ENCODE measurements around the gene ENTPD6.

The ENTPD6 gene

GRCh38 chr20:25212242-25212641, 16.7 kb downstream of the ENTPD6 start:
- H3K27ac ChIP-seq (ENCODE audit: low read length), result no peak overlapping the region
- H3K4me1 ChIP-seq (ENCODE audit: control insufficient read depth in 1 of 2, insufficient read depth in 2 of 2, low read length in 2 of 2), result no peaks in the 10 kb centered on the region
- no peaks in the 10 kb centered on the region for H3K9me3 ChIP-seq (ENCODE audit: control insufficient read depth in 1 of 2, low read length in 2 of 2)
- no peaks in the 10 kb centered on the region for H3K27me3 ChIP-seq (ENCODE audit: low read depth, low read length)
- no peak overlapping the region for H3K4me3 ChIP-seq (ENCODE audit: low read depth in 1 of 2, low read length in 2 of 2)
- H3K36me3 ChIP-seq (ENCODE audit: control insufficient read depth in 1 of 2, insufficient read depth in 2 of 2, low read length in 2 of 2), result peaks cover 46 to 78% of the 10 kb centered on the region in 2 donors

GRCh38 chr20:25213566-25214425, 18.3 kb downstream of the ENTPD6 start:
- Histone ChIP-seq H3K27ac (ENCODE audit: low read length) (no peak overlapping the region), H3K36me3 (ENCODE audit: control insufficient read depth in 1 of 2, insufficient read depth in 2 of 2, low read length in 2 of 2) (peaks cover 58 to 88% of the 10 kb centered on the region in 2 donors), H3K4me1 (ENCODE audit: control insufficient read depth in 1 of 2, insufficient read depth in 2 of 2, low read length in 2 of 2) (no peaks in the 10 kb centered on the region), H3K9me3 (ENCODE audit: control insufficient read depth in 1 of 2, low read length in 2 of 2) (no peaks in the 10 kb centered on the region), H3K4me3 (ENCODE audit: low read depth in 1 of 2, low read length in 2 of 2) (no peak overlapping the region), H3K27me3 (ENCODE audit: low read depth, low read length) (no peaks in the 10 kb centered on the region)

- no peak overlapping the region for H3K4me3 ChIP-seq (ENCODE audit: low read depth in 1 of 2, low read length in 2 of 2)
- no peaks in the 10 kb centered on the region for H3K4me1 ChIP-seq (ENCODE audit: control insufficient read depth in 1 of 2, insufficient read depth in 2 of 2, low read length in 2 of 2)
- no peaks in the 10 kb centered on the region for H3K27me3 ChIP-seq (ENCODE audit: low read depth, low read length)
- H3K9me3 ChIP-seq (ENCODE audit: control insufficient read depth in 1 of 2, low read length in 2 of 2), result no peaks in the 10 kb centered on the region
- peaks cover 62 to 92% of the 10 kb centered on the region in 2 donors for H3K36me3 ChIP-seq (ENCODE audit: control insufficient read depth in 1 of 2, insufficient read depth in 2 of 2, low read length in 2 of 2)
- no peak overlapping the region for H3K27ac ChIP-seq (ENCODE audit: low read length)
These were observed 18.9 kb downstream of the ENTPD6 start for GRCh38 chr20:25214426-25214790.

- Histone ChIP-seq H3K36me3 (ENCODE audit: control insufficient read depth in 1 of 2, insufficient read depth in 2 of 2, low read length in 2 of 2) (peaks cover 66 to 89% of the 10 kb centered on the region in 2 donors), H3K4me3 (ENCODE audit: low read depth in 1 of 2, low read length in 2 of 2) (no peak overlapping the region)
These were observed 19.3 kb downstream of the ENTPD6 start for GRCh38 chr20:25214819-25215218.

GRCh38 chr20:25215521-25215920, 20.0 kb downstream of the ENTPD6 start:
- Histone ChIP-seq H3K4me1 (ENCODE audit: control insufficient read depth in 1 of 2, insufficient read depth in 2 of 2, low read length in 2 of 2) (no peaks in the 10 kb centered on the region), H3K9me3 (ENCODE audit: control insufficient read depth in 1 of 2, low read length in 2 of 2) (no peaks in the 10 kb centered on the region), H3K27ac (ENCODE audit: low read length) (no peak overlapping the region), H3K36me3 (ENCODE audit: control insufficient read depth in 1 of 2, insufficient read depth in 2 of 2, low read length in 2 of 2) (peaks cover 70 to 82% of the 10 kb centered on the region in 2 donors), H3K27me3 (ENCODE audit: low read depth, low read length) (no peaks in the 10 kb centered on the region), H3K4me3 (ENCODE audit: low read depth in 1 of 2, low read length in 2 of 2) (no peak overlapping the region)

More at GRCh38 chr20:25214819-25215218, 19.3 kb downstream of the ENTPD6 start:
- Histone ChIP-seq H3K4me1 (ENCODE audit: control insufficient read depth in 1 of 2, insufficient read depth in 2 of 2, low read length in 2 of 2) (no peaks in the 10 kb centered on the region), H3K27ac (ENCODE audit: low read length) (no peak overlapping the region), H3K9me3 (ENCODE audit: control insufficient read depth in 1 of 2, low read length in 2 of 2) (no peaks in the 10 kb centered on the region), H3K27me3 (ENCODE audit: low read depth, low read length) (no peaks in the 10 kb centered on the region)

GRCh38 chr20:25216199-25216945, 20.9 kb downstream of the ENTPD6 start:
- H3K4me3 ChIP-seq (ENCODE audit: low read depth in 1 of 2, low read length in 2 of 2), result no peak overlapping the region
- no peak overlapping the region for H3K27ac ChIP-seq (ENCODE audit: low read length)
- no peaks in the 10 kb centered on the region for H3K4me1 ChIP-seq (ENCODE audit: control insufficient read depth in 1 of 2, insufficient read depth in 2 of 2, low read length in 2 of 2)
- H3K27me3 ChIP-seq (ENCODE audit: low read depth, low read length), result no peaks in the 10 kb centered on the region
- no peaks in the 10 kb centered on the region for H3K9me3 ChIP-seq (ENCODE audit: control insufficient read depth in 1 of 2, low read length in 2 of 2)
- peaks cover 69 to 81% of the 10 kb centered on the region in 2 donors for H3K36me3 ChIP-seq (ENCODE audit: control insufficient read depth in 1 of 2, insufficient read depth in 2 of 2, low read length in 2 of 2)

- no peak overlapping the region for H3K27ac ChIP-seq (ENCODE audit: low read length)
- H3K36me3 ChIP-seq (ENCODE audit: control insufficient read depth in 1 of 2, insufficient read depth in 2 of 2, low read length in 2 of 2), result peaks cover 59 to 79% of the 10 kb centered on the region in 2 donors
- H3K27me3 ChIP-seq (ENCODE audit: low read depth, low read length), result no peaks in the 10 kb centered on the region
- H3K4me1 ChIP-seq (ENCODE audit: control insufficient read depth in 1 of 2, insufficient read depth in 2 of 2, low read length in 2 of 2), result no peaks in the 10 kb centered on the region
- H3K4me3 ChIP-seq (ENCODE audit: low read depth in 1 of 2, low read length in 2 of 2), result no peak overlapping the region
- H3K9me3 ChIP-seq (ENCODE audit: control insufficient read depth in 1 of 2, low read length in 2 of 2), result no peaks in the 10 kb centered on the region
These were observed 21.9 kb downstream of the ENTPD6 start for GRCh38 chr20:25217161-25218108.

GRCh38 chr20:25218109-25218486, 22.6 kb downstream of the ENTPD6 start:
- H3K27me3 ChIP-seq (ENCODE audit: low read depth, low read length), result no peaks in the 10 kb centered on the region
- no peak overlapping the region for H3K27ac ChIP-seq (ENCODE audit: low read length)
- no peaks in the 10 kb centered on the region for H3K4me1 ChIP-seq (ENCODE audit: control insufficient read depth in 1 of 2, insufficient read depth in 2 of 2, low read length in 2 of 2)
- no peaks in the 10 kb centered on the region for H3K9me3 ChIP-seq (ENCODE audit: control insufficient read depth in 1 of 2, low read length in 2 of 2)
- no peak overlapping the region for H3K4me3 ChIP-seq (ENCODE audit: low read depth in 1 of 2, low read length in 2 of 2)
- peaks cover 56 to 76% of the 10 kb centered on the region in 2 donors for H3K36me3 ChIP-seq (ENCODE audit: control insufficient read depth in 1 of 2, insufficient read depth in 2 of 2, low read length in 2 of 2)

GRCh38 chr20:25218492-25218891, 23.0 kb downstream of the ENTPD6 start:
- no peaks in the 10 kb centered on the region for H3K4me1 ChIP-seq (ENCODE audit: control insufficient read depth in 1 of 2, insufficient read depth in 2 of 2, low read length in 2 of 2)
- no peak overlapping the region for H3K4me3 ChIP-seq (ENCODE audit: low read depth in 1 of 2, low read length in 2 of 2)
- H3K36me3 ChIP-seq (ENCODE audit: control insufficient read depth in 1 of 2, insufficient read depth in 2 of 2, low read length in 2 of 2), result peaks cover 52 to 72% of the 10 kb centered on the region in 2 donors
- no peaks in the 10 kb centered on the region for H3K9me3 ChIP-seq (ENCODE audit: control insufficient read depth in 1 of 2, low read length in 2 of 2)
- no peak overlapping the region for H3K27ac ChIP-seq (ENCODE audit: low read length)
- H3K27me3 ChIP-seq (ENCODE audit: low read depth, low read length), result no peaks in the 10 kb centered on the region

- Histone ChIP-seq H3K4me1 (ENCODE audit: control insufficient read depth in 1 of 2, insufficient read depth in 2 of 2, low read length in 2 of 2) (no peaks in the 10 kb centered on the region), H3K27me3 (ENCODE audit: low read depth, low read length) (no peaks in the 10 kb centered on the region)
These were observed 23.9 kb downstream of the ENTPD6 start for GRCh38 chr20:25219365-25219764.

More at GRCh38 chr20:25219365-25219764, 23.9 kb downstream of the ENTPD6 start:
- no peaks in the 10 kb centered on the region for H3K9me3 ChIP-seq (ENCODE audit: control insufficient read depth in 1 of 2, low read length in 2 of 2)
- H3K27ac ChIP-seq (ENCODE audit: low read length), result no peak overlapping the region
- peaks cover 47 to 69% of the 10 kb centered on the region in 2 donors for H3K36me3 ChIP-seq (ENCODE audit: control insufficient read depth in 1 of 2, insufficient read depth in 2 of 2, low read length in 2 of 2)
- no peak overlapping the region for H3K4me3 ChIP-seq (ENCODE audit: low read depth in 1 of 2, low read length in 2 of 2)
